NCI-H1436 (cell line): ENCODE results near the gene PLCH1.

Experiments used
- DNase-seq: peaks from one replicate; lab custom pipeline; 2025; lab: John Stamatoyannopoulos, UW

Gene PLCH1

GRCh38 chr3:155528579-155528978 lies 216.3 kb downstream of the PLCH1 start:
- no peak for DNase-seq

GRCh38 chr3:155525324-155525833 lies 219.5 kb downstream of the PLCH1 start:
- DNase-seq: no peak

- DNase-seq: no peak
Observed at GRCh38 chr3:155520463-155520862, 224.4 kb downstream of the PLCH1 start.

GRCh38 chr3:155519078-155519477 lies 225.8 kb downstream of the PLCH1 start:
- DNase-seq: no peak

- DNase-seq: no peak
Observed at GRCh38 chr3:155517903-155518302, 227.0 kb downstream of the PLCH1 start.

GRCh38 chr3:155516439-155516838 lies 228.4 kb downstream of the PLCH1 start:
- DNase-seq: no peak

GRCh38 chr3:155512867-155513261 lies 232.0 kb downstream of the PLCH1 start:
- DNase-seq: no peak

- no peak for DNase-seq
Observed at GRCh38 chr3:155512175-155512866, 232.6 kb downstream of the PLCH1 start.

- no peak for DNase-seq
Observed at GRCh38 chr3:155504682-155505081, 240.2 kb downstream of the PLCH1 start.

- DNase-seq: no peak
Observed at GRCh38 chr3:155502630-155503029, 242.2 kb downstream of the PLCH1 start.

GRCh38 chr3:155500194-155500818 lies 244.6 kb downstream of the PLCH1 start:
- DNase-seq: no peak

GRCh38 chr3:155497930-155498647 lies 246.8 kb downstream of the PLCH1 start:
- no peak for DNase-seq

GRCh38 chr3:155496206-155496605 lies 248.7 kb downstream of the PLCH1 start:
- no peak for DNase-seq

- no peak for DNase-seq
Observed at GRCh38 chr3:155495387-155495786, 249.5 kb downstream of the PLCH1 start.

- DNase-seq: no peak
Observed at GRCh38 chr3:155494332-155494731, 250.5 kb downstream of the PLCH1 start.

- no peak for DNase-seq
Observed at GRCh38 chr3:155492841-155493240, 252.0 kb downstream of the PLCH1 start.

- DNase-seq: no peak
Observed at GRCh38 chr3:155491696-155492095, 253.2 kb downstream of the PLCH1 start.

- DNase-seq: no peak
Observed at GRCh38 chr3:155488671-155489070, 256.2 kb downstream of the PLCH1 start.

GRCh38 chr3:155485897-155486296 lies 259.0 kb downstream of the PLCH1 start:
- DNase-seq: no peak

GRCh38 chr3:155481591-155481990 lies 263.3 kb downstream of the PLCH1 start:
- no peak for DNase-seq

- DNase-seq: no peak
Observed at GRCh38 chr3:155481089-155481488, 263.8 kb downstream of the PLCH1 start.

- DNase-seq: no peak
Observed at GRCh38 chr3:155465664-155466063, 279.2 kb downstream of the PLCH1 start.

- DNase-seq: no peak
Observed at GRCh38 chr3:155462672-155463071, 282.2 kb downstream of the PLCH1 start.
